Right atrium auricular region (tissue), 2 donors: ENCODE data around the gene MAPK8. TPM values are rescaled to one million over a fixed set of nuclear protein-coding genes. Genes with fewer than 3 reads are reported as not detected.

Source experiments
- DNase-seq: peaks from one replicate; pipeline ENCODE4 v3.0.0-alpha.2; 2019; ENCODE audit warnings: low spot score
- H3K27ac ChIP-seq, 2 donors: fragments of 200-600 bp; sonication (generic); 1 replicate in 1 of 2; 2 replicates in 1 of 2; pipeline ENCODE4 v1.5.1; 2016 to 2019
- H3K27me3 ChIP-seq, 2 donors: fragments of 200-600 bp; sonication (generic); one replicate each; pipeline versions ENCODE4 v1.5.1 to v1.6.0; 2017 to 2019
- H3K36me3 ChIP-seq: fragments of 200-600 bp; sonication (generic); one replicate; pipeline ENCODE4 v1.5.1; 2016
- H3K4me1 ChIP-seq, 2 donors: fragments of 200-600 bp; sonication (generic); one replicate each; pipeline versions ENCODE4 v1.5.1 to v1.6.0; 2017 to 2019
- H3K4me3 ChIP-seq, 2 donors: fragments of 200-600 bp; sonication (generic); 1 replicate in 1 of 2; 2 replicates in 1 of 2; pipeline ENCODE4 v1.5.1; 2017 to 2019; ENCODE audit warnings: mild to moderate bottlenecking in 1 of 2, moderate library complexity in 1 of 2
- H3K9me3 ChIP-seq, 2 donors: fragments of 200-600 bp; sonication (generic); one replicate each; pipeline ENCODE4 v1.5.1; 2019
- CTCF ChIP-seq, 2 donors: fragments of 200-600 bp; sonication (generic); IDR thresholded peaks; one replicate each; pipeline ENCODE4 v1.5.1; 2019; ENCODE audit warnings: antibody characterized with exemption in 2 of 2
- total RNA-seq, 2 donors: library from RNA; depleted of rRNA; stranded (reverse); fragments of >200 nt; gene quantifications; one replicate each; pipeline ENCODE4 v1.1.0, GENCODE V29; 2016

MAPK8 gene
- total RNA-seq, 2 donors from 2014 or later: 22.3 to 26.5 TPM

GRCh38 chr10:48364659-48365405 lies 58.4 kb downstream of the MAPK8 start:
- H3K27ac ChIP-seq: no peak overlapping the region
- H3K4me1 ChIP-seq: peaks cover 0 to 37% of the 10 kb centered on the region in 2 donors
- H3K36me3 ChIP-seq: no peaks in the 10 kb centered on the region

DNA sequence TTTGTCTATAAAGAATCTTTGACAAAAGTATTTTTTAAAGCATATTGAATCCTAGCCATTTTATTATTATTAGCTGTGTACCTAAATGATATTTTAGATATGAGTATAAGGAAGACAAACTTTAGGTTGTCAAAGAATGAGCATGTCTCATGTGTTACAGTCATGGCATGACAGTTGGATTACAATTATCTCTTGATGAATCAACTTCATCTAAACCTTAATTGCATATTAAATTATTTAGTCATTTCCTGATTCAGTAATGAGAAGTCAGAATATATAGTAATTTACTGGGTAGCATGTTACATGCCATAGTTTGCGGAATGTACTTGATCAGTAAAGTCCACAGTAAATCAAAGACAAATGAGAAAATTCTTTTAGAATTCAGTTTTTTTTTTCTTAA lies 59.2 kb downstream of the MAPK8 start:
- TF ChIP-seq CTCF (IDR thresholded peaks at IDR 0.05): no peak
- Histone ChIP-seq H3K27ac (no peak overlapping the region), H3K27me3 (no peaks in the 10 kb centered on the region), H3K4me3 (no peak overlapping the region), H3K4me1 (peaks cover 0 to 29% of the 10 kb centered on the region in 2 donors), H3K36me3 (no peaks in the 10 kb centered on the region), H3K9me3 (no peaks in the 10 kb centered on the region)
- DNase-seq: no peak

More at GRCh38 chr10:48364659-48365405, 58.4 kb downstream of the MAPK8 start:
- H3K27me3 ChIP-seq: no peaks in the 10 kb centered on the region
- TF ChIP-seq CTCF (IDR thresholded peaks at IDR 0.05): no peak
- H3K4me3 ChIP-seq: no peak overlapping the region
- no peak for DNase-seq
- no peaks in the 10 kb centered on the region for H3K9me3 ChIP-seq

GRCh38 chr10:48366261-48366660 lies 59.8 kb downstream of the MAPK8 start:
- TF ChIP-seq CTCF (IDR thresholded peaks at IDR 0.05): no peak
- no peaks in the 10 kb centered on the region for H3K9me3 ChIP-seq
- DNase-seq: no peak
- no peaks in the 10 kb centered on the region for H3K27me3 ChIP-seq
- H3K27ac ChIP-seq: no peak overlapping the region
- peaks cover 0 to 23% of the 10 kb centered on the region in 2 donors for H3K4me1 ChIP-seq
- no peaks in the 10 kb centered on the region for H3K36me3 ChIP-seq
- H3K4me3 ChIP-seq: no peak overlapping the region

- H3K4me1 ChIP-seq: peaks cover 0 to 10% of the 10 kb centered on the region in 2 donors
Measured at GRCh38 chr10:48369501-48369900, 63.0 kb downstream of the MAPK8 start.

GRCh38 chr10:48377751-48378530 lies 71.5 kb downstream of the MAPK8 start:
- Histone ChIP-seq H3K27me3 (no peaks in the 10 kb centered on the region), H3K36me3 (no peaks in the 10 kb centered on the region), H3K27ac (no peak overlapping the region), H3K4me1 (no peaks in the 10 kb centered on the region), H3K9me3 (peaks cover 0 to 4% of the 10 kb centered on the region in 2 donors), H3K4me3 (no peak overlapping the region)
- DNase-seq: no peak
- no peak for TF ChIP-seq CTCF (IDR thresholded peaks at IDR 0.05)

More at GRCh38 chr10:48369501-48369900, 63.0 kb downstream of the MAPK8 start:
- Histone ChIP-seq H3K9me3 (no peaks in the 10 kb centered on the region), H3K27ac (no peak overlapping the region), H3K36me3 (no peaks in the 10 kb centered on the region), H3K27me3 (no peaks in the 10 kb centered on the region), H3K4me3 (no peak overlapping the region)
- DNase-seq: no peak
- no peak for TF ChIP-seq CTCF (IDR thresholded peaks at IDR 0.05)
